ENCODE results near the gene PTPN7. TPM values are rescaled to one million over a fixed set of nuclear protein-coding genes. Genes with fewer than 3 reads are reported as not detected.

Gene PTPN7
- total and polyA plus RNA-seq, 8 donors = 0.23 to 2.9 (median 1.0) TPM

- no peak for TF ChIP-seq CTCF (IDR thresholded peaks at IDR 0.05)
- H3K36me3 ChIP-seq = no peaks in the 10 kb centered on the region
- no peak for ATAC-seq
- no peaks in the 10 kb centered on the region for H3K4me1 ChIP-seq
- WGBS, 2 donors = 85 to 92% methylated on average over 6 of the region's 6 CpGs
- no peak for DNase-seq
- no peaks in the 10 kb centered on the region for H3K27me3 ChIP-seq
- intact Hi-C loops (cut with DNase I) = loop anchor here in 1 of 3 donors (5.0 kb wide), 1 partner anchor 230 kb away; no protein-coding TSS in a partner anchor
- H3K9me3 ChIP-seq = no peaks in the 10 kb centered on the region
- no peak overlapping the region for H3K27ac ChIP-seq
- H3K4me3 ChIP-seq = no peak overlapping the region
- no peak for FAIRE-seq
Observed at GRCh38 chr1:202127061-202127460, 33.3 kb downstream of the PTPN7 start.

GRCh38 chr1:202126426-202126825 is 34.0 kb downstream of the PTPN7 start:
- DNase-seq = no peak

GRCh38 chr1:202125611-202126010 is 34.8 kb downstream of the PTPN7 start:
- FAIRE-seq (no peak), ATAC-seq (no peak), DNase-seq (no peak)
- no peak overlapping the region for H3K27ac ChIP-seq
- H3K27me3 ChIP-seq = no peaks in the 10 kb centered on the region
- intact Hi-C loops (cut with DNase I) = loop anchor here in 1 of 3 donors (5.0 kb wide), 1 partner anchor 228 kb away; no protein-coding TSS in a partner anchor
- H3K4me1 ChIP-seq = no peaks in the 10 kb centered on the region
- no peak overlapping the region for H3K4me3 ChIP-seq
- H3K36me3 ChIP-seq = no peaks in the 10 kb centered on the region
- H3K9me3 ChIP-seq = no peaks in the 10 kb centered on the region
- 90 to 91% methylated on average over 8 of the region's 8 CpGs for WGBS, 2 donors
- no peak for TF ChIP-seq CTCF (IDR thresholded peaks at IDR 0.05)

More at GRCh38 chr1:202126426-202126825, 34.0 kb downstream of the PTPN7 start:
- Histone ChIP-seq H3K27ac (no peak overlapping the region), H3K4me3 (no peak overlapping the region), H3K4me1 (no peaks in the 10 kb centered on the region), H3K36me3 (no peaks in the 10 kb centered on the region), H3K9me3 (no peaks in the 10 kb centered on the region), H3K27me3 (no peaks in the 10 kb centered on the region)
- no peak for TF ChIP-seq CTCF (IDR thresholded peaks at IDR 0.05)
- ATAC-seq (no peak), FAIRE-seq (no peak)
- 67 to 73% methylated on average over 9 of the region's 9 CpGs for whole genome bisulfite sequencing, 2 donors
- intact Hi-C loops (cut with DNase I) = loop anchor here in 1 of 3 donors (5.0 kb wide), 1 partner anchor 229 kb away; no protein-coding TSS in a partner anchor

GRCh38 chr1:202124142-202124541 is 36.3 kb downstream of the PTPN7 start:
- TF ChIP-seq CTCF (IDR thresholded peaks at IDR 0.05) = no peak
- FAIRE-seq = no peak
- DNase-seq = no peak
- no peaks in the 10 kb centered on the region for H3K9me3 ChIP-seq
- ATAC-seq = no peak
- H3K4me3 ChIP-seq = no peak overlapping the region
- no peaks in the 10 kb centered on the region for H3K36me3 ChIP-seq
- H3K27ac ChIP-seq = no peak overlapping the region
- H3K27me3 ChIP-seq = no peaks in the 10 kb centered on the region
- no peaks in the 10 kb centered on the region for H3K4me1 ChIP-seq
- intact Hi-C loops (cut with DNase I) = loop anchor here in 2 of 3 donors (5.0 kb wide), 1 partner anchor 122 kb away; no protein-coding TSS in a partner anchor
- 72 to 80% methylated on average over 7 of the region's 7 CpGs for WGBS, 2 donors

- FAIRE-seq (no peak), DNase-seq (no peak), ATAC-seq (no peak)
- Histone ChIP-seq H3K36me3 (no peaks in the 10 kb centered on the region), H3K27me3 (no peaks in the 10 kb centered on the region), H3K27ac (no peak overlapping the region), H3K4me3 (no peak overlapping the region), H3K4me1 (no peaks in the 10 kb centered on the region), H3K9me3 (no peaks in the 10 kb centered on the region)
- intact Hi-C loops (cut with DNase I) = loop anchor here in 2 of 3 donors (5.0 kb wide), 1 partner anchor 121 kb away; no protein-coding TSS in a partner anchor
- WGBS, 2 donors = 80 to 92% methylated on average over 10 of the region's 10 CpGs
- no peak for TF ChIP-seq CTCF (IDR thresholded peaks at IDR 0.05)
Observed at GRCh38 chr1:202123336-202123813, 37.0 kb downstream of the PTPN7 start.

Data from pancreas (tissue), 10 donors.